Suprapubic skin (tissue), 4 donors: ENCODE data around the gene HECTD1.

Experiments
- EP300 ChIP-seq: sonication (generic); formaldehyde crosslinking; IDR thresholded peaks from one replicate; pipeline ENCODE4 v1.6.1; 2017; ENCODE audit warnings: antibody characterized with exemption
- POLR2A ChIP-seq, 2 donors: fragments of 450-650 bp; IDR thresholded peaks; one replicate each; pipeline ENCODE4 v1.6.1; 2017; ENCODE audit warnings: antibody characterized with exemption in 2 of 2, mild to moderate bottlenecking in 2 of 2, moderate library complexity in 2 of 2
- POLR2AphosphoS5 ChIP-seq, 3 donors: sonication (generic); formaldehyde crosslinking; IDR thresholded peaks; one replicate each; pipeline ENCODE4 v1.6.1; 2017; ENCODE audit warnings: antibody characterized with exemption in 3 of 3
- TF ChIP-seq, protein P1 (sequence below), 2 donors: fragments of 200-600 bp in 1 of 2; fragments of 450-650 bp in 1 of 2; sonication (generic) in 1 of 2; IDR thresholded peaks; one replicate each; pipeline ENCODE4 v1.5.1; 2016 to 2019; ENCODE audit warnings: antibody characterized with exemption in 2 of 2, mild to moderate bottlenecking in 1 of 2, moderate library complexity in 1 of 2

- TF ChIP-seq, protein P1, sequence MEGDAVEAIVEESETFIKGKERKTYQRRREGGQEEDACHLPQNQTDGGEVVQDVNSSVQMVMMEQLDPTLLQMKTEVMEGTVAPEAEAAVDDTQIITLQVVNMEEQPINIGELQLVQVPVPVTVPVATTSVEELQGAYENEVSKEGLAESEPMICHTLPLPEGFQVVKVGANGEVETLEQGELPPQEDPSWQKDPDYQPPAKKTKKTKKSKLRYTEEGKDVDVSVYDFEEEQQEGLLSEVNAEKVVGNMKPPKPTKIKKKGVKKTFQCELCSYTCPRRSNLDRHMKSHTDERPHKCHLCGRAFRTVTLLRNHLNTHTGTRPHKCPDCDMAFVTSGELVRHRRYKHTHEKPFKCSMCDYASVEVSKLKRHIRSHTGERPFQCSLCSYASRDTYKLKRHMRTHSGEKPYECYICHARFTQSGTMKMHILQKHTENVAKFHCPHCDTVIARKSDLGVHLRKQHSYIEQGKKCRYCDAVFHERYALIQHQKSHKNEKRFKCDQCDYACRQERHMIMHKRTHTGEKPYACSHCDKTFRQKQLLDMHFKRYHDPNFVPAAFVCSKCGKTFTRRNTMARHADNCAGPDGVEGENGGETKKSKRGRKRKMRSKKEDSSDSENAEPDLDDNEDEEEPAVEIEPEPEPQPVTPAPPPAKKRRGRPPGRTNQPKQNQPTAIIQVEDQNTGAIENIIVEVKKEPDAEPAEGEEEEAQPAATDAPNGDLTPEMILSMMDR (IDR thresholded peaks at IDR 0.05) = no peak
- TF ChIP-seq POLR2AphosphoS5 (IDR thresholded peaks at IDR 0.05) (no peak), POLR2A (IDR thresholded peaks at IDR 0.05) (no peak), EP300 (no peak)
Measured at GRCh38 chr14:31113794-31114193, 93.8 kb downstream of the HECTD1 start.
